Hepatocyte (in vitro differentiated cells): Measurements from ENCODE around the gene CAPN15. TPM values are rescaled to one million over a fixed set of nuclear protein-coding genes. Genes with fewer than 3 reads are reported as not detected.
A peak's percentile ranks its signal among the peaks of the same experiment; 100 is the strongest.

Experiments used
- DNase-seq: peaks from one replicate; pipeline ENCODE4 v3.0.0-alpha.2; 2016; ENCODE audit warnings: low spot score
- H2AFZ ChIP-seq: fragments of 200-600 bp; sonication (generic); 2 replicates; pipeline ENCODE4 v1.6.0; 2016; ENCODE audit warnings: antibody characterized with exemption, mild to moderate bottlenecking
- H3K27ac ChIP-seq: fragments of 200-600 bp; sonication (generic); 2 replicates; pipeline ENCODE4 v1.5.1; 2016; ENCODE audit warnings: mild to moderate bottlenecking
- H3K27me3 ChIP-seq: fragments of 200-600 bp; sonication (generic); 2 replicates; pipeline ENCODE4 v1.6.1; 2016
- H3K36me3 ChIP-seq: fragments of 200-600 bp; sonication (generic); replicated peaks from 2 replicates; pipeline ENCODE4 v1.5.1; 2016; ENCODE audit warnings: low read depth; ENCODE audit not compliant: insufficient read depth
- H3K4me1 ChIP-seq: fragments of 200-600 bp; sonication (generic); 2 replicates; pipeline ENCODE4 v1.5.1; 2016; ENCODE audit warnings: mild to moderate bottlenecking, moderate library complexity; ENCODE audit not compliant: insufficient read depth
- H3K4me2 ChIP-seq: fragments of 200-600 bp; sonication (generic); 2 replicates; pipeline ENCODE4 v1.6.0; 2016
- H3K4me3 ChIP-seq: fragments of 200-600 bp; sonication (generic); 2 replicates; pipeline ENCODE4 v1.5.1; 2016; ENCODE audit warnings: mild to moderate bottlenecking
- H3K79me2 ChIP-seq: fragments of 200-600 bp; sonication (generic); 2 replicates; pipeline ENCODE4 v1.6.0; 2017; ENCODE audit warnings: mild to moderate bottlenecking
- H3K9me2 ChIP-seq: fragments of 200-600 bp; sonication (generic); replicated peaks from 2 replicates; pipeline ENCODE4 v1.6.0; 2017; ENCODE audit warnings: mild to moderate bottlenecking; ENCODE audit not compliant: insufficient read depth
- H3K9me3 ChIP-seq: fragments of 200-600 bp; sonication (generic); 2 replicates; pipeline ENCODE4 v1.5.1; 2016; ENCODE audit warnings: low read depth, mild to moderate bottlenecking
- H4K20me1 ChIP-seq: fragments of 200-600 bp; sonication (generic); 2 replicates; pipeline ENCODE4 v1.6.0; 2016; ENCODE audit warnings: mild to moderate bottlenecking; ENCODE audit not compliant: insufficient read depth, poor library complexity, severe bottlenecking
- EZH2 ChIP-seq: fragments of 200-600 bp; sonication (generic); IDR thresholded peaks from 2 replicates; pipeline ENCODE4 v1.6.1; 2016; ENCODE audit warnings: antibody characterized with exemption, mild to moderate bottlenecking, borderline replicate concordance
- EZH2phosphoT487 ChIP-seq: fragments of 200-600 bp; sonication (generic); IDR thresholded peaks from one replicate; pipeline ENCODE4 v1.6.1; 2018; ENCODE audit warnings: antibody characterized with exemption, mild to moderate bottlenecking, low read depth, moderate library complexity; ENCODE audit not compliant: unreplicated experiment, severe bottlenecking
- WGBS: methylation state at CpG from one replicate; pipeline ENCODE4 v1.1.6; 2016; ENCODE audit warnings: low lambda C conversion rate; ENCODE audit errors: missing lambda C conversion rate; 5-methylcytosine and 5-hydroxymethylcytosine counted together
- polyA plus RNA-seq: library from polyadenylated mRNA; unstranded; fragments of >200 nt; fragmentation: Nextera tagmentation; extraction: Ambion mirVana; gene quantifications from 2 replicates; pipeline ENCODE4 v1.2.1, GENCODE V29; 2016
- total RNA-seq: library from RNA; depleted of rRNA; stranded (reverse); fragments of >200 nt; gene quantifications from 2 replicates; pipeline ENCODE4 v1.2.3, GENCODE V29; 2014
- TF ChIP-seq, protein P1 (sequence below): fragments of 200-600 bp; sonication (generic); IDR thresholded peaks from 2 replicates; pipeline ENCODE4 v1.5.1; 2016; ENCODE audit warnings: antibody characterized with exemption, mild to moderate bottlenecking; ENCODE audit not compliant: poor library complexity

Gene CAPN15
- total and polyA plus RNA-seq, 2 experiments from 2014 or later, result 41.7 to 42.7 TPM

DNA sequence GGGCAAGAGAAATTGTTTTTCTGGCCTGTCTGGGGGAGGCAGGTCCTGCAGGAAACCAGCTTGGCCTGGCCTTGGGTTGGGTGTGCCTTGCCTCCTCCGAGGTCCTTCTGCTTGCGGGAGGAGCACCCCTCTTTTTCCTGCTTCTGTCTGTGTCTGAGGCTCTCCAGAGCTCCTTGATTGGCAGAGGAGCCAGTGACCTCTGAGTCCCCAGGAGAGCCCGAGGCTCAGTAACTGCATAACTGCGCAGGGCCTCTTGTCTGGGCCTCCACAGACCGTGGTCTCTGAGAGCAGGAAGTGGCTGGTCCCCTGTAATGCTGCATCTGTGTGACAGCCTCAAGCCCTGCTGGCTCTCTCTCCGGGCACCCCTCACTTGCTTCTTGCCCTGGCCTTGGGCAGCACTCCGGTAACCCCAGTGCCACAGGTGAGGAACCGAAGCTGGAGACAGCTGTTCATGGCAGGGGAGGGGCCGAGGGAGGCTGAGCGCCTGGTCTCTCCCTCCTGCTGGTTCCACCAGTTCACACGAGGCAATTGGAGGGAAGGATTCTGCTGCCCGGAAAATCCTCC is 1.6 kb downstream of the CAPN15 start:
- Histone ChIP-seq H3K27ac (peak overlapping the region; percentile 96), H3K9me2 (no peaks in the 10 kb centered on the region), H3K4me2 (peak overlapping the region; percentile 100), H4K20me1 (peaks cover 38% of the 10 kb centered on the region), H3K79me2 (peaks cover 71% of the 10 kb centered on the region), H3K9me3 (no peaks in the 10 kb centered on the region), H3K4me1 (peaks cover 49% of the 10 kb centered on the region), H3K36me3 (no peaks in the 10 kb centered on the region), H3K27me3 (no peaks in the 10 kb centered on the region), H3K4me3 (peak overlapping the region; percentile 57), H2AFZ (no peak overlapping the region)
- TF ChIP-seq EZH2, result no peak
- TF ChIP-seq, protein P1, sequence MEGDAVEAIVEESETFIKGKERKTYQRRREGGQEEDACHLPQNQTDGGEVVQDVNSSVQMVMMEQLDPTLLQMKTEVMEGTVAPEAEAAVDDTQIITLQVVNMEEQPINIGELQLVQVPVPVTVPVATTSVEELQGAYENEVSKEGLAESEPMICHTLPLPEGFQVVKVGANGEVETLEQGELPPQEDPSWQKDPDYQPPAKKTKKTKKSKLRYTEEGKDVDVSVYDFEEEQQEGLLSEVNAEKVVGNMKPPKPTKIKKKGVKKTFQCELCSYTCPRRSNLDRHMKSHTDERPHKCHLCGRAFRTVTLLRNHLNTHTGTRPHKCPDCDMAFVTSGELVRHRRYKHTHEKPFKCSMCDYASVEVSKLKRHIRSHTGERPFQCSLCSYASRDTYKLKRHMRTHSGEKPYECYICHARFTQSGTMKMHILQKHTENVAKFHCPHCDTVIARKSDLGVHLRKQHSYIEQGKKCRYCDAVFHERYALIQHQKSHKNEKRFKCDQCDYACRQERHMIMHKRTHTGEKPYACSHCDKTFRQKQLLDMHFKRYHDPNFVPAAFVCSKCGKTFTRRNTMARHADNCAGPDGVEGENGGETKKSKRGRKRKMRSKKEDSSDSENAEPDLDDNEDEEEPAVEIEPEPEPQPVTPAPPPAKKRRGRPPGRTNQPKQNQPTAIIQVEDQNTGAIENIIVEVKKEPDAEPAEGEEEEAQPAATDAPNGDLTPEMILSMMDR, result no peak
- no peak for TF ChIP-seq EZH2phosphoT487
- no peak for DNase-seq
- WGBS, result 74% methylated on average over 12 of the region's 12 CpGs

DNA sequence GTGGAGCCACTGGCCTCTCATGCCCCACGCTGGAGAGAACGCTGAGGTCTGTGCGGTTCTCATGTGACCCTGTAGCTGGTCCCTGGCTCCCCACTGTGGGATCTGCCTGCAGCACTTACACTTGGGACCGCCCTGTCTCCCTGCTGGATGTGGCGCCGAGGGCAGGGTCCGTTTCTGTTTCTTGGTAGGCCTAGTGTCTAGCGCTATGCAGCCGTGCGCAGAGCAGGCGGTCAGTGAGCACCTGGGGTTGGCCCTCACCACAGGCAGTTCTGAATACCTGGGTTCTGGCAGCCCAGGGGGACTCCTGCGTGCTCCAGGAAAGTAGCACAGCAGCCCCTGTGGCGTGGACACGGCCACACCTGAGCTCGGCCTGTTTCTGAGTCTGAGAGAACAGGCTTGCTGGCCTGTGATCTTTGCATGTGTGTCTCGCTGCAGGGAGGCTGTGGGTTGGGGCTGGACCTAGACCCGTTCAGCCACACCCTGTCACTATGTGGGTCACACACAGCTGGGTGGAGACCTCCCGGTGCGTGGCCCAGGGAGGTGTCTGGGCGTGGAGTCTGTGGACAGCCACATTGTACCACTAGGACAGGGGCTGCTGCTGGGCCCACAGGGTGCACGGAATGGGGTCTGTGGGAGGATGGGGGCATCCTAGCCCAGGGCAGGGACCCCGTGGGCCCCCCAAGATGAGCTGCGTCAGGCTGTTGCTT is 2.8 kb downstream of the CAPN15 start:
- no peaks in the 10 kb centered on the region for H3K9me2 ChIP-seq
- WGBS, result 92% methylated on average over 23 of the region's 23 CpGs
- TF ChIP-seq, protein P1, result no peak
- no peak for TF ChIP-seq EZH2
- no peak for TF ChIP-seq EZH2phosphoT487
- peak overlapping the region; percentile 100 for H3K4me2 ChIP-seq
- peaks cover 49% of the 10 kb centered on the region for H3K4me1 ChIP-seq
- H2AFZ ChIP-seq, result no peak overlapping the region
- no peak for DNase-seq
- H4K20me1 ChIP-seq, result peaks cover 41% of the 10 kb centered on the region
- H3K9me3 ChIP-seq, result no peaks in the 10 kb centered on the region
- no peaks in the 10 kb centered on the region for H3K36me3 ChIP-seq
- H3K27me3 ChIP-seq, result no peaks in the 10 kb centered on the region
- peaks cover 78% of the 10 kb centered on the region for H3K79me2 ChIP-seq
- no peak overlapping the region for H3K4me3 ChIP-seq
- H3K27ac ChIP-seq, result no peak overlapping the region

DNA sequence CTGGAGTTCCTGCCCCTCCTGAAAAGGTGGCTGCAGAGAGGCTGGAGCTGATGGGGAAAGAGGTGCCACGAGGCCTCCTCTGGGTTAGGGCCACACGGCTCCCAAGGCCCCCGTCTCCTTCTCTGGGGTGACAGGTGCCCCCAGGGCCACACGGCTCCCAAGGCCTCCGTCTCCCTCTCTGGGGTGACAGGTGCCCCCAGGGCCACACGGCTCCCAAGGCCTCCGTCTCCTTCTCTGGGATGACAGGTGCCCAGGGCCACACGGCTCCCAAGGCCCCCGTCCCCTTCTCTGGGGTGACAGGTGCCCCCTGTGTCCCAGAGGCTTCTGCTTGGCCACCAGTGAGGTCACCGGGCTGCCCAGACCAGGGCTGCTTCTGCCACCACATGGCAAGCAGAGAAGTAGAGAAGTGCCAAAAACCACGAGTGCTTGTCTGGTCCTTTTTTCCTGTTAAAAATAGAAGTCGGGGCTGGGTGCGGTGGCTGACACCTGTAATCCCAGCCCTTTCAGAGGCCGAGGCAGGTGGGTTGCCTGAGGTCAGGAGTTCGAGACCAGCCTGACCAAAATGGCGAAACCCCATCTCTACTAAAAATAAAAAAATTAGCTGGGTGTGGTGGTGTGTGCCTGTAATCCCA is 4.1 kb downstream of the CAPN15 start:
- peaks cover 41% of the 10 kb centered on the region for H4K20me1 ChIP-seq
- no peak overlapping the region for H3K27ac ChIP-seq
- H3K36me3 ChIP-seq, result no peaks in the 10 kb centered on the region

More for the DNA sequence above, 4.1 kb downstream of the CAPN15 start:
- Histone ChIP-seq H3K9me2 (no peaks in the 10 kb centered on the region), H3K27me3 (no peaks in the 10 kb centered on the region), H3K79me2 (peaks cover 83% of the 10 kb centered on the region), H3K4me1 (peaks cover 45% of the 10 kb centered on the region), H3K9me3 (no peaks in the 10 kb centered on the region), H2AFZ (no peak overlapping the region), H3K4me3 (no peak overlapping the region), H3K4me2 (no peak overlapping the region)
- DNase-seq, result no peak
- TF ChIP-seq, protein P1, result no peak
- TF ChIP-seq EZH2 (no peak), EZH2phosphoT487 (no peak)
- WGBS, result 96% methylated on average over 16 of the region's 16 CpGs
